Thoracic aorta (tissue), 2 donors: ENCODE data around the gene TBC1D5. TPM values are rescaled to one million over a fixed set of nuclear protein-coding genes. Genes with fewer than 3 reads are reported as not detected.
A peak's percentile ranks its signal among the peaks of the same experiment; 100 is the strongest.

ENCODE experiments used
- ATAC-seq: fragments of 150-250 bp; one replicate; pipeline ENCODE4 v1.8.0; 2017; ENCODE audit warnings: low read depth; ENCODE audit not compliant: insufficient number of reproducible peaks, low FRiP score
- DNase-seq: peaks from one replicate; pipeline ENCODE4 v3.0.0-alpha.2; 2020; ENCODE audit warnings: low spot score
- H3K27ac ChIP-seq, 2 donors: fragments of 200-600 bp; sonication (generic); 1 replicate in 1 of 2; 2 replicates in 1 of 2; pipeline ENCODE4 v1.5.1; 2016; ENCODE audit warnings: mild to moderate bottlenecking in 2 of 2, moderate library complexity in 2 of 2
- H3K27me3 ChIP-seq: fragments of 200-600 bp; sonication (generic); replicated peaks from 2 replicates; pipeline ENCODE4 v1.6.0; 2016; ENCODE audit warnings: mild to moderate bottlenecking; ENCODE audit not compliant: insufficient read depth
- H3K36me3 ChIP-seq: fragments of 200-600 bp; sonication (generic); one replicate; pipeline ENCODE4 v1.5.1; 2016
- H3K4me1 ChIP-seq, 2 donors: fragments of 200-600 bp; sonication (generic); 1 replicate in 1 of 2; 2 replicates in 1 of 2; pipeline versions ENCODE4 v1.5.1 to v1.6.0; 2016; ENCODE audit warnings: low read depth in 2 of 2, mild to moderate bottlenecking in 1 of 2; ENCODE audit not compliant: control insufficient read depth in 1 of 2
- H3K4me3 ChIP-seq: fragments of 200-600 bp; sonication (generic); 2 replicates; pipeline ENCODE4 v1.5.1; 2016; ENCODE audit warnings: mild to moderate bottlenecking
- H3K9me3 ChIP-seq: fragments of 200-600 bp; sonication (generic); 2 replicates; pipeline ENCODE4 v1.5.1; 2016
- total RNA-seq, 2 donors: library from RNA; depleted of rRNA; stranded (reverse); fragments of >200 nt; gene quantifications; one replicate each; pipeline versions ENCODE4 v1.1.0 to v1.2.3, GENCODE V29; 2016
- TF ChIP-seq, protein P1 (sequence below): fragments of 200-600 bp; sonication (generic); IDR thresholded peaks from one replicate; pipeline ENCODE4 v1.5.1; 2019; ENCODE audit warnings: antibody characterized with exemption

Gene TBC1D5
- total RNA-seq, 2 donors from 2014 or later: 80.6 to 103 TPM

GRCh38 chr3:17632401-17633100, 109.9 kb downstream of the TBC1D5 start:
- DNase-seq (no peak), ATAC-seq (no peak)
- Histone ChIP-seq H3K9me3 (no peaks in the 10 kb centered on the region), H3K27me3 (no peaks in the 10 kb centered on the region), H3K4me3 (no peak overlapping the region), H3K27ac (no peak overlapping the region), H3K4me1 (peaks cover 17 to 22% of the 10 kb centered on the region in 2 donors), H3K36me3 (no peaks in the 10 kb centered on the region)
- TF ChIP-seq, protein P1, sequence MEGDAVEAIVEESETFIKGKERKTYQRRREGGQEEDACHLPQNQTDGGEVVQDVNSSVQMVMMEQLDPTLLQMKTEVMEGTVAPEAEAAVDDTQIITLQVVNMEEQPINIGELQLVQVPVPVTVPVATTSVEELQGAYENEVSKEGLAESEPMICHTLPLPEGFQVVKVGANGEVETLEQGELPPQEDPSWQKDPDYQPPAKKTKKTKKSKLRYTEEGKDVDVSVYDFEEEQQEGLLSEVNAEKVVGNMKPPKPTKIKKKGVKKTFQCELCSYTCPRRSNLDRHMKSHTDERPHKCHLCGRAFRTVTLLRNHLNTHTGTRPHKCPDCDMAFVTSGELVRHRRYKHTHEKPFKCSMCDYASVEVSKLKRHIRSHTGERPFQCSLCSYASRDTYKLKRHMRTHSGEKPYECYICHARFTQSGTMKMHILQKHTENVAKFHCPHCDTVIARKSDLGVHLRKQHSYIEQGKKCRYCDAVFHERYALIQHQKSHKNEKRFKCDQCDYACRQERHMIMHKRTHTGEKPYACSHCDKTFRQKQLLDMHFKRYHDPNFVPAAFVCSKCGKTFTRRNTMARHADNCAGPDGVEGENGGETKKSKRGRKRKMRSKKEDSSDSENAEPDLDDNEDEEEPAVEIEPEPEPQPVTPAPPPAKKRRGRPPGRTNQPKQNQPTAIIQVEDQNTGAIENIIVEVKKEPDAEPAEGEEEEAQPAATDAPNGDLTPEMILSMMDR: no peak

GRCh38 chr3:17631609-17632008, 110.8 kb downstream of the TBC1D5 start:
- Histone ChIP-seq H3K4me3 (no peak overlapping the region), H3K9me3 (no peaks in the 10 kb centered on the region), H3K27me3 (no peaks in the 10 kb centered on the region), H3K4me1 (peaks cover 20 to 22% of the 10 kb centered on the region in 2 donors), H3K27ac (no peak overlapping the region), H3K36me3 (no peaks in the 10 kb centered on the region)
- TF ChIP-seq, protein P1: no peak
- DNase-seq: no peak
- ATAC-seq: no peak

- H3K36me3 ChIP-seq: no peaks in the 10 kb centered on the region
- H3K4me1 ChIP-seq: peaks cover 9 to 15% of the 10 kb centered on the region in 2 donors
- no peaks in the 10 kb centered on the region for H3K9me3 ChIP-seq
- TF ChIP-seq, protein P1: no peak
- DNase-seq: no peak
- H3K4me3 ChIP-seq: no peak overlapping the region
- ATAC-seq: no peak
- H3K27ac ChIP-seq: peak overlapping the region in 1 of 2 donors; percentile 9
- no peaks in the 10 kb centered on the region for H3K27me3 ChIP-seq
Observed at GRCh38 chr3:17629400-17629799, 113.0 kb downstream of the TBC1D5 start.

- no peak overlapping the region for H3K4me3 ChIP-seq
- H3K9me3 ChIP-seq: no peaks in the 10 kb centered on the region
- H3K27ac ChIP-seq: no peak overlapping the region
- ATAC-seq: no peak
- H3K36me3 ChIP-seq: no peaks in the 10 kb centered on the region
- H3K27me3 ChIP-seq: no peaks in the 10 kb centered on the region
- no peak for DNase-seq
- TF ChIP-seq, protein P1: no peak
- H3K4me1 ChIP-seq: peaks cover 4 to 9% of the 10 kb centered on the region in 2 donors
Observed at GRCh38 chr3:17626395-17626794, 116.0 kb downstream of the TBC1D5 start.

- no peaks in the 10 kb centered on the region for H3K27me3 ChIP-seq
- no peak overlapping the region for H3K4me3 ChIP-seq
- H3K27ac ChIP-seq: no peak overlapping the region
Observed at GRCh38 chr3:17625133-17625532, 117.3 kb downstream of the TBC1D5 start.

More at GRCh38 chr3:17625133-17625532, 117.3 kb downstream of the TBC1D5 start:
- Histone ChIP-seq H3K36me3 (no peaks in the 10 kb centered on the region), H3K4me1 (peaks cover 4 to 9% of the 10 kb centered on the region in 2 donors), H3K9me3 (no peaks in the 10 kb centered on the region)
- DNase-seq (no peak), ATAC-seq (no peak)
- TF ChIP-seq, protein P1: no peak
